Calu3 (cell line): ENCODE data around the gene ALS2. TPM values are rescaled to one million over a fixed set of nuclear protein-coding genes. Genes with fewer than 3 reads are reported as not detected.
"Not testable (repeated sequence)": the region's sequence is repeated elsewhere in the genome, so short reads cannot be mapped to it uniquely, and the experiment has no call there.

Experiments used
- BruUV-seq: library from RNA; stranded (reverse); fragments of 400-500 nt; replicated peaks from 2 replicates; lab custom pipeline; 2021; lab: Mats Ljungman, UMichigan
- CTCF ChIA-PET: fragments of 300-600 bp; sonication (Branson Sonifier 250); formaldehyde crosslinking; loops from one replicate; lab custom pipeline; 2022; ENCODE audit warnings: antibody characterized with exemption; lab: Charles Lee
- DNase-seq: peaks from one replicate; pipeline ENCODE4 v3.0.0; 2022
- H3K27ac Mint-ChIP-seq: one replicate; pipeline ENCODE4 v1.8.0; 2022; ENCODE audit warnings: mixed read lengths; ENCODE audit not compliant: unreplicated experiment
- H3K27me3 Mint-ChIP-seq: one replicate; pipeline ENCODE4 v1.8.0; 2022; ENCODE audit warnings: mixed read lengths; ENCODE audit not compliant: unreplicated experiment
- H3K36me3 Mint-ChIP-seq: one replicate; pipeline ENCODE4 v1.8.0; 2022; ENCODE audit warnings: mild to moderate bottlenecking, moderate library complexity, mixed read lengths; ENCODE audit not compliant: insufficient read depth, unreplicated experiment
- H3K4me1 Mint-ChIP-seq: one replicate; pipeline ENCODE4 v1.8.0; 2022; ENCODE audit warnings: mild to moderate bottlenecking, low read depth, mixed read lengths; ENCODE audit not compliant: unreplicated experiment
- H3K4me3 Mint-ChIP-seq: one replicate; pipeline ENCODE4 v1.8.0; 2022; ENCODE audit warnings: mild to moderate bottlenecking, low read depth, moderate library complexity, mixed read lengths; ENCODE audit not compliant: unreplicated experiment
- H3K9me3 Mint-ChIP-seq: one replicate; pipeline ENCODE4 v1.8.0; 2022; ENCODE audit warnings: low read depth, mixed read lengths; ENCODE audit not compliant: unreplicated experiment
- intact Hi-C: fragments of 100-400 bp; cut with micrococcal nuclease; formaldehyde crosslinking; loops from one replicate; pipeline ENCODE4 v1.10.0; 2022; ENCODE audit not compliant: unreplicated experiment
- total RNA-seq: library from RNA; stranded (reverse); gene quantifications from 2 replicates; pipeline ENCODE4 v1.2.3, GENCODE V29; 2022
- TF ChIP-seq, protein P1 (sequence below): fragments of 200-600 bp; IDR thresholded peaks from one replicate; pipeline ENCODE4 v1.8.0; 2022; ENCODE audit warnings: antibody characterized with exemption; ENCODE audit not compliant: unreplicated experiment

ALS2 gene
- total RNA-seq, 1 experiment from 2014 or later: 29.0 TPM

DNA sequence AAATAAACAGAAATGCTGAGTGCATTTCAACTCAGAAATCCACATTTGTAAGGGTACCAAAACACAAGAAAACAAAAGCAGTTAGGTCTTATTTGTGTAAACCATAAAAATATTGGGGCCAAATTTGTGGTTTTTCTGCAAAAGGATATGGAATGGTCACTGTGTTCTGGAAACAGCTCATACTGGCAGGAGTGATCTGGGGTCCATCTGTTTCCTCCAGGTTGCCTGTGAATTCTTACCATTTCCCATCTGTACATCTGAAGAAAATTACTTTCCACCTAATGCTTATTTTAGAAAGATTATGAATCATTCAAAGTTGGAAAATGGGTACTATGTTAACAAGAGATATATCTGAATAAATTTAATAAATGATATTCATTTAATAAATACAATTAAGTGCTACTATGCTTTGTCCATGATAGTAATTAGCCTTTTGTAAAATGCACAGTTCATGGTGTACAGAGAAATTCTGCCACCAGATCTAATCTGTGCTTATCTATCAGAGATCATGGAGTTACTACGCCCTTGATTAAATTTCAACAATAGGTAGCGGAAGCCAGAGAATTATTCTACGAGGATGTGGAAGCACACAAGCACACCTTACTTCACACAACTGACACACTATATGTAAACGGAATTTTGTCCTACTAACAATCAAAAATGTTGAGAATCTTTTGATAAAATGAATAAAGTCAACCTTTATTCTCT, 10.9 kb downstream of the ALS2 start:
- no peaks in the 10 kb centered on the region for H3K36me3 Mint-ChIP-seq
- H3K27ac Mint-ChIP-seq: no peak overlapping the region
- CTCF ChIA-PET: no interaction called here
- peaks cover 12% of the 10 kb centered on the region for H3K4me1 Mint-ChIP-seq
- DNase-seq: no peak
- TF ChIP-seq, protein P1, sequence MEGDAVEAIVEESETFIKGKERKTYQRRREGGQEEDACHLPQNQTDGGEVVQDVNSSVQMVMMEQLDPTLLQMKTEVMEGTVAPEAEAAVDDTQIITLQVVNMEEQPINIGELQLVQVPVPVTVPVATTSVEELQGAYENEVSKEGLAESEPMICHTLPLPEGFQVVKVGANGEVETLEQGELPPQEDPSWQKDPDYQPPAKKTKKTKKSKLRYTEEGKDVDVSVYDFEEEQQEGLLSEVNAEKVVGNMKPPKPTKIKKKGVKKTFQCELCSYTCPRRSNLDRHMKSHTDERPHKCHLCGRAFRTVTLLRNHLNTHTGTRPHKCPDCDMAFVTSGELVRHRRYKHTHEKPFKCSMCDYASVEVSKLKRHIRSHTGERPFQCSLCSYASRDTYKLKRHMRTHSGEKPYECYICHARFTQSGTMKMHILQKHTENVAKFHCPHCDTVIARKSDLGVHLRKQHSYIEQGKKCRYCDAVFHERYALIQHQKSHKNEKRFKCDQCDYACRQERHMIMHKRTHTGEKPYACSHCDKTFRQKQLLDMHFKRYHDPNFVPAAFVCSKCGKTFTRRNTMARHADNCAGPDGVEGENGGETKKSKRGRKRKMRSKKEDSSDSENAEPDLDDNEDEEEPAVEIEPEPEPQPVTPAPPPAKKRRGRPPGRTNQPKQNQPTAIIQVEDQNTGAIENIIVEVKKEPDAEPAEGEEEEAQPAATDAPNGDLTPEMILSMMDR: no peak
- no TSS peak for BruUV-seq
- intact Hi-C loops: no loop called here
- no peak overlapping the region for H3K4me3 Mint-ChIP-seq
- no peaks in the 10 kb centered on the region for H3K9me3 Mint-ChIP-seq
- no peaks in the 10 kb centered on the region for H3K27me3 Mint-ChIP-seq

DNA sequence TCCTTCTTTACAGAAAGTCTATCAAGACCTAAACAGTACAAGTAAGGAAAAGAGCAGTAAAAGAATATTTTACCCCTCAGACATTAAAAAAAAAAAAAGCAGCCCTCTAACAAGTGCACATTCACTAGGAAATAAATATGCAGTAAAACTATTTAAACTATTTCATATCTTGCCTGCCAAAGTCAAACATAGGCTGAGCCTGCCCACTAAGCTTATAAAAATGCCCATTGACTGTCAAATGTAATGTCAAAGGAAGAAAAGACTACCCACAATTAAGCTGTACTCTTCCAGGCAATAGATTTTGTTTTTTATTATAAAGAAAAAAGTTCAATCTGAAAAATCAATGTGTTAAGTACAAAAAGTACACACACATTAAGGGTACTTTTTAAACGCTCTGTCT, 11.8 kb downstream of the ALS2 start:
- Mint-ChIP-seq H3K36me3 (no peaks in the 10 kb centered on the region), H3K9me3 (no peaks in the 10 kb centered on the region), H3K4me3 (no peak overlapping the region), H3K27me3 (no peaks in the 10 kb centered on the region), H3K27ac (no peak overlapping the region), H3K4me1 (peaks cover 5% of the 10 kb centered on the region)
- TF ChIP-seq, protein P1: no peak
- intact Hi-C loops: no loop called here
- CTCF ChIA-PET: interaction anchor here (0.5 to 1.4 kb wide), 2 partner anchors 12 to 604 kb away, joined by 4 to 9 read pairs; partner anchors contain the start of gene ALS2
- DNase-seq: no peak
- BruUV-seq: no TSS peak

DNA sequence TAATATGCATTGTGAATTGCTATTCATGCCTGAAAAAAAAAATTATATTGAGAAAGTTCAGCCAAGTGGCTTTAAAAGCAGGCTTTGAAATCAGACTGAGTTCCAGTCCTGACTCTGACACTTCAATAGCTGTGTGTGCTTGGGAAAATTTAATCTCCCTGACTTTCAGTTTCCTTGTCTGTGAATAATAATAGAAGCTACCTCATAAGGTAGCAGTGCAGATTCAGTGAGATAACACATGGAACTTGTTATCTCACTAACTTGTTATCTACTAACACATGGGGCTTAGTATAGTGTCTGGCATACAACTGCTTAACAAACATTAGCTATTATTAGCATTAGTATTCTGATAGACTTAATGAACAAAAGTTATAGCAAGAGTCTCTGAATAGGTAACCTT, 14.9 kb downstream of the ALS2 start:
- CTCF ChIA-PET: no interaction called here

DNA sequence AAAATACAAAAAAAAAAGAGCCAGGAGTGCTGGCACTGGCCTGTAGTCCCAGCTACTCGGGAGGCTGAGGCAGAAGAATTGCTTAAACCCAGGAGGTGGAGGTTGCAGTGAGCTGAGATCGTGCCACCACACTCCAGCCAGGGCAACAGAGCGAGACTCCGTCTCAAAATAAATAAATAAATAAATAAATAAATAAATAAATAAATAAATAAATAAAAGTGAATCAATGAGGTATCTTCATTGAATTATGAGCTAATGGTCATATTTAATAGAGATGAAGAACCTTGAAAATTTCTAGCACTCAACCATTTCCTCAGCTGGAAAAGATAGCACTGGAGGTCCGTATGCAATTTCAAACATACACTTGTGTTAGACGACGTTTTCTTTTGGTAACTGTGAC, 16.3 kb downstream of the ALS2 start:
- H3K9me3 Mint-ChIP-seq, H3K27me3 Mint-ChIP-seq, H3K4me1 Mint-ChIP-seq, H3K36me3 Mint-ChIP-seq, intact Hi-C loops, H3K4me3 Mint-ChIP-seq, BruUV-seq, H3K27ac Mint-ChIP-seq, DNase-seq: not testable (repeated sequence)
- CTCF ChIA-PET: interaction anchor here (0.5 kb wide), 1 partner anchor 530 kb away, joined by 3 read pairs; no protein-coding TSS in a partner anchor

More for the DNA sequence above, 14.9 kb downstream of the ALS2 start:
- Mint-ChIP-seq H3K27ac (no peak overlapping the region), H3K27me3 (no peaks in the 10 kb centered on the region), H3K36me3 (peaks cover 5% of the 10 kb centered on the region), H3K9me3 (no peaks in the 10 kb centered on the region), H3K4me3 (no peak overlapping the region), H3K4me1 (no peaks in the 10 kb centered on the region)
- BruUV-seq: no TSS peak
- no peak for DNase-seq
- intact Hi-C loops: no loop called here
- TF ChIP-seq, protein P1: no peak

DNA sequence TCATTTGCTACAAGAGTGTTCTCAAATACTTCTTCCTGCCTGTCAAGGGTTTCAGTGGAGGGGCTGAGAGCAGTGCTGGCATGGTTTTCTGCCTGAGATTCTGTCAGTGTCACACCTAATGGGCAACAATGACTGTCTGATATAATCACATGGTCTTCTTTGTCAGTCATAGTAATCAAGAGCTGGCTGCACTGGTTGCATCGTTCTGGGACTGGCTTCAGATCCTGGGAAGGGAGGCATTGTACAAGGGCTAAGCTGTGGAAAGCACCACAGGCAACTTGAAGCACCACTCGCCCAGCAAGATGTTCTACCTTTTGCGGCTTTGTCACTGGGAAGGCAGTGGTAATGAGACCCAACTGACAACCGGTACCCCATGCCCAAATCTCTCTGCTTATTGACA, 19.6 kb downstream of the ALS2 start:
- H3K27me3 Mint-ChIP-seq: no peaks in the 10 kb centered on the region
- DNase-seq: no peak
- TF ChIP-seq, protein P1: no peak
- peaks cover 13% of the 10 kb centered on the region for H3K4me1 Mint-ChIP-seq
- no peaks in the 10 kb centered on the region for H3K9me3 Mint-ChIP-seq
- intact Hi-C loops: no loop called here
- CTCF ChIA-PET: no interaction called here
- no TSS peak for BruUV-seq
- H3K36me3 Mint-ChIP-seq: peaks cover 5% of the 10 kb centered on the region
- no peak overlapping the region for H3K4me3 Mint-ChIP-seq
- no peak overlapping the region for H3K27ac Mint-ChIP-seq
